Measurements from ENCODE around the gene PLCB3. TPM values are rescaled to one million over a fixed set of nuclear protein-coding genes. Genes with fewer than 3 reads are reported as not detected.

PLCB3 gene
- total and polyA plus RNA-seq, 10 of the 15 experiments (the other 5 are each of a cell fraction or from before 2014, with no cell fraction given), result 0.03 to 10.3 (median 3.3) TPM

DNA sequence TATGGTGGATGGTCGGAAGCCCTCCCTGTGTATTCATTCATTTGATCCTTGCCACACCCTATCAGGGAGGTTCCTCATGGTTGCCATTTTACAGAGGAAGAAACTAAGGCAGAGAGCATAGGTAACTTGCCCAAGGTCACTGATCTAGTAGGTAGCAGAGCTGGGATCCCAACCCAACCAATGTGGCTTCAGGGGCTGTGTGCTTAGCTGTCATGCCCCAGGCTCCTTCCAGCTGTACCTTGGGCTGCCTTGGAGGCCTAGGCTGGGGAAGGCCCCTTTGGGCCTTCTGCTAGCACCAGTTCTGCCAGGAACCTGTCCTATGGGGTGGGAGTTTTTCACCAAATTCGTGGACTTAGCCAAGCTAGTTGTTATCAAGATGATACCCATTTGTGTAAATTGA lies 24.5 kb downstream of the PLCB3 start:
- BruUV-seq (replicated peaks), result no TSS peak
- 87% methylated on average over 2 of the region's 2 CpGs for WGBS (ENCODE audit: insufficient coverage, insufficient replicate concordance, low lambda C conversion rate, missing lambda C conversion rate)
- ChIA-PET SMC1A (ENCODE audit: uncharacterized antibody, unreplicated experiment) (interaction anchor here (1.3 kb wide), 1 partner anchor 42 kb away, joined by 3 read pairs; the partner anchor contains the start of genes PRDX5 and TRMT112), POLR2A (interaction anchor here (0.8 kb wide), 1 partner anchor 35 kb away, joined by 3 read pairs; the partner anchor contains the start of gene FKBP2), CTCF (interaction anchor here (2.0 to 3.5 kb wide), 2 partner anchors 25 to 29 kb away, joined by 8 to 10 read pairs; no protein-coding TSS in a partner anchor), RAD21 (ENCODE audit: unreplicated experiment) (no interaction called here)
- H2AFZ ChIP-seq (ENCODE audit: control insufficient read depth, low read depth, low read length), result no peak overlapping the region
- intact Hi-C loops (cut with micrococcal nuclease; ENCODE audit: unreplicated experiment) (no loop called here), in situ Hi-C loops (cut with MboI) (no loop called here)
- TF ChIP-seq JUND (IDR thresholded peaks at IDR 0.05; ENCODE audit: low read depth, low read length) (no peak), EP300 (IDR thresholded peaks at IDR 0.05; ENCODE audit: borderline replicate concordance in 1 of 2, control insufficient read depth in 1 of 2, low read depth in 2 of 2, low read length in 2 of 2) (no peak), NR2C1 (IDR thresholded peaks at IDR 0.05) (no peak), CEBPB (IDR thresholded peaks at IDR 0.05; ENCODE audit: borderline replicate concordance in 1 of 2, low read depth in 2 of 2, low read length in 2 of 2) (no peak), IKZF1 (conservative IDR thresholded peaks at IDR 0.05) (no peak)
- TF ChIP-seq, protein P1, sequence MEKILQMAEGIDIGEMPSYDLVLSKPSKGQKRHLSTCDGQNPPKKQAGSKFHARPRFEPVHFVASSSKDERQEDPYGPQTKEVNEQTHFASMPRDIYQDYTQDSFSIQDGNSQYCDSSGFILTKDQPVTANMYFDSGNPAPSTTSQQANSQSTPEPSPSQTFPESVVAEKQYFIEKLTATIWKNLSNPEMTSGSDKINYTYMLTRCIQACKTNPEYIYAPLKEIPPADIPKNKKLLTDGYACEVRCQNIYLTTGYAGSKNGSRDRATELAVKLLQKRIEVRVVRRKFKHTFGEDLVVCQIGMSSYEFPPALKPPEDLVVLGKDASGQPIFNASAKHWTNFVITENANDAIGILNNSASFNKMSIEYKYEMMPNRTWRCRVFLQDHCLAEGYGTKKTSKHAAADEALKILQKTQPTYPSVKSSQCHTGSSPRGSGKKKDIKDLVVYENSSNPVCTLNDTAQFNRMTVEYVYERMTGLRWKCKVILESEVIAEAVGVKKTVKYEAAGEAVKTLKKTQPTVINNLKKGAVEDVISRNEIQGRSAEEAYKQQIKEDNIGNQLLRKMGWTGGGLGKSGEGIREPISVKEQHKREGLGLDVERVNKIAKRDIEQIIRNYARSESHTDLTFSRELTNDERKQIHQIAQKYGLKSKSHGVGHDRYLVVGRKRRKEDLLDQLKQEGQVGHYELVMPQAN (conservative IDR thresholded peaks at IDR 0.05), result no peak
- 0 out of 2 replicates have a peak, but pooled peaks cover 2% of the 10 kb centered on the region for H3K4me1 ChIP-seq (ENCODE audit: control insufficient read depth, insufficient read depth, low read length)
- no peaks in the 10 kb centered on the region for H3K9me3 ChIP-seq (replicated peaks; ENCODE audit: control insufficient read depth, insufficient read depth, low read length)
- DNase-seq (ENCODE audit: low read depth, low spot score) (no peak), ATAC-seq (no peak), FAIRE-seq (no peak)
- H3K9ac ChIP-seq (ENCODE audit: control insufficient read depth, insufficient read depth, low read length), result no peak overlapping the region
- peaks cover 10% of the 10 kb centered on the region for H3K79me2 ChIP-seq (ENCODE audit: control insufficient read depth, insufficient read depth, low read length)
- no peaks in the 10 kb centered on the region; the same call in 1 of the 2 replicates for H4K20me1 ChIP-seq (ENCODE audit: control insufficient read depth, insufficient read depth)
- H3K4me3 ChIP-seq, result no peak overlapping the region
- H3K36me3 ChIP-seq (ENCODE audit: control insufficient read depth in 2 of 2, insufficient read depth in 2 of 2, low read length in 1 of 2), result peaks cover 0 to 3% of the 10 kb centered on the region in 2 experiments; a peak in 1 of 4 replicates
- H3K27ac ChIP-seq (ENCODE audit: control insufficient read depth, insufficient read depth), result no peak overlapping the region
- H3K27me3 ChIP-seq (replicated peaks in 1 of 2; ENCODE audit: control insufficient read depth in 2 of 2, insufficient read depth in 2 of 2, low read length in 1 of 2), result no peaks in the 10 kb centered on the region
- H3K4me2 ChIP-seq (ENCODE audit: control insufficient read depth, insufficient read depth), result no peak overlapping the region
